Testis (tissue), 2 donors: ENCODE data around the gene CST8.

Experiments used
- CTCF ChIP-seq, 3 experiments: fragments of 450-650 bp in 2 of 3; fragments of 200-600 bp in 1 of 3; sonication (generic) in 1 of 3; IDR thresholded peaks; one replicate each; pipeline ENCODE4 v1.5.1; 2016 to 2019; ENCODE audit warnings: antibody characterized with exemption in 3 of 3, mild to moderate bottlenecking in 2 of 3, moderate library complexity in 1 of 3
- POLR2A ChIP-seq: fragments of 450-650 bp; IDR thresholded peaks from one replicate; pipeline ENCODE4 v1.6.1; 2017; ENCODE audit warnings: antibody characterized with exemption, mild to moderate bottlenecking, moderate library complexity

- TF ChIP-seq POLR2A = no peak
- TF ChIP-seq CTCF (IDR thresholded peaks at IDR 0.05) = no peak
Observed at GRCh38 chr20:23519556-23519955, 28.6 kb downstream of the CST8 start.
